NCI-H1694 treated with DMSO at 0.1 percent for 48 hours (cell line): Measurements from ENCODE around the gene PRDM16.

ENCODE experiments used
- DNase-seq: peaks from one replicate; lab custom pipeline; 2025; lab: John Stamatoyannopoulos, UW

PRDM16 gene

GRCh38 chr1:3032371-3033039 lies 36.5 kb upstream of the PRDM16 start:
- DNase-seq = no peak

GRCh38 chr1:3033040-3033789 lies 35.8 kb upstream of the PRDM16 start:
- no peak for DNase-seq

- no peak for DNase-seq
These were observed 35.3 kb upstream of the PRDM16 start for GRCh38 chr1:3033790-3034090.

- no peak for DNase-seq
These were observed 34.8 kb upstream of the PRDM16 start for GRCh38 chr1:3034162-3034561.

GRCh38 chr1:3034728-3035562 lies 34.1 kb upstream of the PRDM16 start:
- no peak for DNase-seq

- no peak for DNase-seq
These were observed 33.2 kb upstream of the PRDM16 start for GRCh38 chr1:3035563-3036446.

- DNase-seq = no peak
These were observed 32.3 kb upstream of the PRDM16 start for GRCh38 chr1:3036447-3037280.

- DNase-seq = no peak
These were observed 31.5 kb upstream of the PRDM16 start for GRCh38 chr1:3037281-3038040.

- DNase-seq = no peak
These were observed 30.9 kb upstream of the PRDM16 start for GRCh38 chr1:3038113-3038551.

GRCh38 chr1:3038571-3039181 lies 30.3 kb upstream of the PRDM16 start:
- no peak for DNase-seq

GRCh38 chr1:3040004-3040403 lies 29.0 kb upstream of the PRDM16 start:
- no peak for DNase-seq

GRCh38 chr1:3042481-3042880 lies 26.5 kb upstream of the PRDM16 start:
- DNase-seq = no peak

GRCh38 chr1:3049164-3049563 lies 19.8 kb upstream of the PRDM16 start:
- no peak for DNase-seq

GRCh38 chr1:3049905-3050304 lies 19.1 kb upstream of the PRDM16 start:
- no peak for DNase-seq

GRCh38 chr1:3050603-3051002 lies 18.4 kb upstream of the PRDM16 start:
- DNase-seq = no peak

- DNase-seq = no peak
These were observed 17.4 kb upstream of the PRDM16 start for GRCh38 chr1:3051270-3052268.

- no peak for DNase-seq
These were observed 16.5 kb upstream of the PRDM16 start for GRCh38 chr1:3052501-3052900.

- DNase-seq = no peak
These were observed 15.5 kb upstream of the PRDM16 start for GRCh38 chr1:3053366-3053980.
